Kidney epithelial cell (primary cell): ENCODE data around the gene ZNF396. TPM values are rescaled to one million over a fixed set of nuclear protein-coding genes. Genes with fewer than 3 reads are reported as not detected.

ENCODE experiments used
- DNase-seq: peaks from one replicate; pipeline ENCODE4 v3.0.0-alpha.2; 2010; ENCODE audit warnings: low read depth
- H3K27me3 ChIP-seq: 2 replicates; pipeline ENCODE4 v1.6.0; 2011; ENCODE audit warnings: low read length; ENCODE audit not compliant: control insufficient read depth, insufficient read depth
- H3K36me3 ChIP-seq: 2 replicates; pipeline ENCODE4 v1.5.1; 2011; ENCODE audit warnings: low read length; ENCODE audit not compliant: control insufficient read depth, insufficient read depth
- H3K4me3 ChIP-seq: 2 replicates; pipeline ENCODE4 v1.5.1; 2011; ENCODE audit warnings: low read depth, mild to moderate bottlenecking, control low read depth, low read length
- CTCF ChIP-seq: IDR thresholded peaks from 2 replicates; pipeline ENCODE4 v1.5.1; 2011; ENCODE audit warnings: mild to moderate bottlenecking, moderate library complexity, low read length, control low read depth, inconsistent platforms; ENCODE audit not compliant: insufficient read depth, poor library complexity, severe bottlenecking
- total RNA-seq: library from RNA; depleted of rRNA; stranded (reverse); fragments of >200 nt; gene quantifications from 2 replicates; pipeline ENCODE4 v1.2.3, GENCODE V29; 2015

The ZNF396 gene
- total RNA-seq, 1 donor from 2014 or later: 2.0 TPM

GRCh38 chr18:35408843-35409261 lies 31.7 kb upstream of the ZNF396 start:
- no peak for DNase-seq
- no peak overlapping the region for H3K4me3 ChIP-seq
- no peaks in the 10 kb centered on the region for H3K27me3 ChIP-seq
- no peaks in the 10 kb centered on the region for H3K36me3 ChIP-seq
- no peak for TF ChIP-seq CTCF

- no peaks in the 10 kb centered on the region for H3K27me3 ChIP-seq
- no peak overlapping the region for H3K4me3 ChIP-seq
- peak; percentile 68 for TF ChIP-seq CTCF
- H3K36me3 ChIP-seq: no peaks in the 10 kb centered on the region
- DNase-seq: peak; percentile 7
Observed at GRCh38 chr18:35407871-35408481, 30.8 kb upstream of the ZNF396 start.

GRCh38 chr18:35406666-35407065 lies 29.5 kb upstream of the ZNF396 start:
- Histone ChIP-seq H3K36me3 (no peaks in the 10 kb centered on the region), H3K4me3 (no peak overlapping the region), H3K27me3 (no peaks in the 10 kb centered on the region)
- no peak for TF ChIP-seq CTCF
- no peak for DNase-seq

GRCh38 chr18:35397976-35398375 lies 20.8 kb upstream of the ZNF396 start:
- no peaks in the 10 kb centered on the region for H3K36me3 ChIP-seq
- no peak for TF ChIP-seq CTCF
- no peak overlapping the region for H3K4me3 ChIP-seq
- no peak for DNase-seq
- H3K27me3 ChIP-seq: no peaks in the 10 kb centered on the region

- H3K36me3 ChIP-seq: no peaks in the 10 kb centered on the region
- TF ChIP-seq CTCF: no peak
- DNase-seq: no peak
- H3K4me3 ChIP-seq: no peak overlapping the region
- H3K27me3 ChIP-seq: no peaks in the 10 kb centered on the region
Observed at GRCh38 chr18:35393716-35394115, 16.6 kb upstream of the ZNF396 start.

GRCh38 chr18:35392375-35392774 lies 15.2 kb upstream of the ZNF396 start:
- no peak for DNase-seq
- H3K4me3 ChIP-seq: no peak overlapping the region
- H3K27me3 ChIP-seq: no peaks in the 10 kb centered on the region
- no peak for TF ChIP-seq CTCF
- H3K36me3 ChIP-seq: no peaks in the 10 kb centered on the region
